Mucosa of rectum (tissue), 2 donors: ENCODE results near the gene NFAT5.

ENCODE experiments used
- H3K27ac ChIP-seq, 2 donors: one replicate each; pipeline ENCODE4 v1.7.0; 2013; ENCODE audit warnings: inconsistent platforms in 2 of 2, low read depth in 2 of 2, low read length in 2 of 2
- H3K27me3 ChIP-seq, 2 donors: one replicate each; pipeline ENCODE4 v1.7.0; 2013; ENCODE audit warnings: low read length in 2 of 2; ENCODE audit not compliant: control insufficient read depth in 2 of 2, insufficient read depth in 2 of 2
- H3K36me3 ChIP-seq, 2 donors: one replicate each; pipeline ENCODE4 v1.7.0; 2013; ENCODE audit warnings: low read length in 2 of 2; ENCODE audit not compliant: control insufficient read depth in 2 of 2, insufficient read depth in 2 of 2
- H3K4me1 ChIP-seq, 2 donors: one replicate each; pipeline ENCODE4 v1.7.0; 2013; ENCODE audit warnings: low read length in 2 of 2, mild to moderate bottlenecking in 1 of 2; ENCODE audit not compliant: control insufficient read depth in 2 of 2, insufficient read depth in 2 of 2
- H3K4me3 ChIP-seq, 2 donors: one replicate each; pipeline ENCODE4 v1.7.0; 2013; ENCODE audit warnings: low read length in 2 of 2
- H3K9ac ChIP-seq, 2 donors: one replicate each; pipeline ENCODE4 v1.7.0; 2013; ENCODE audit warnings: low read length in 2 of 2, low read depth in 1 of 2, mild to moderate bottlenecking in 1 of 2
- H3K9me3 ChIP-seq, 2 donors: one replicate each; pipeline ENCODE4 v1.7.0; 2013; ENCODE audit warnings: low read length in 2 of 2; ENCODE audit not compliant: control insufficient read depth in 2 of 2
- donor health status: healthy.
- donor health status: Normal muscosa, but diverticular disease.

Gene NFAT5

GRCh38 chr16:69593751-69594255 lies 28.0 kb downstream of the NFAT5 start:
- Histone ChIP-seq H3K36me3 (no peaks in the 10 kb centered on the region), H3K4me1 (peaks cover 0 to 5% of the 10 kb centered on the region in 2 donors)

GRCh38 chr16:69595127-69596036 lies 29.6 kb downstream of the NFAT5 start:
- Histone ChIP-seq H3K36me3 (no peaks in the 10 kb centered on the region), H3K4me1 (peaks cover 0 to 5% of the 10 kb centered on the region in 2 donors), H3K9me3 (no peaks in the 10 kb centered on the region), H3K27ac (no peak overlapping the region), H3K4me3 (no peak overlapping the region), H3K9ac (no peak overlapping the region), H3K27me3 (no peaks in the 10 kb centered on the region)

More at GRCh38 chr16:69593751-69594255, 28.0 kb downstream of the NFAT5 start:
- H3K4me3 ChIP-seq, result no peak overlapping the region
- no peaks in the 10 kb centered on the region for H3K9me3 ChIP-seq
- H3K9ac ChIP-seq, result no peak overlapping the region
- H3K27ac ChIP-seq, result no peak overlapping the region
- H3K27me3 ChIP-seq, result no peaks in the 10 kb centered on the region

GRCh38 chr16:69596801-69597200 lies 31.0 kb downstream of the NFAT5 start:
- Histone ChIP-seq H3K27me3 (no peaks in the 10 kb centered on the region), H3K36me3 (no peaks in the 10 kb centered on the region), H3K9me3 (no peaks in the 10 kb centered on the region), H3K27ac (no peak overlapping the region), H3K4me1 (peaks cover 0 to 5% of the 10 kb centered on the region in 2 donors), H3K9ac (no peak overlapping the region), H3K4me3 (no peak overlapping the region)

- Histone ChIP-seq H3K27ac (no peak overlapping the region), H3K9me3 (no peaks in the 10 kb centered on the region), H3K4me3 (no peak overlapping the region), H3K4me1 (peaks cover 0 to 5% of the 10 kb centered on the region in 2 donors), H3K36me3 (no peaks in the 10 kb centered on the region), H3K9ac (no peak overlapping the region), H3K27me3 (no peaks in the 10 kb centered on the region)
Observed at GRCh38 chr16:69598045-69598444, 32.3 kb downstream of the NFAT5 start.

- Histone ChIP-seq H3K27ac (no peak overlapping the region), H3K27me3 (no peaks in the 10 kb centered on the region), H3K4me1 (peaks cover 0 to 5% of the 10 kb centered on the region in 2 donors), H3K4me3 (no peak overlapping the region), H3K9me3 (no peaks in the 10 kb centered on the region), H3K36me3 (no peaks in the 10 kb centered on the region), H3K9ac (no peak overlapping the region)
Observed at GRCh38 chr16:69599731-69600130, 34.0 kb downstream of the NFAT5 start.

- no peaks in the 10 kb centered on the region for H3K27me3 ChIP-seq
- no peaks in the 10 kb centered on the region for H3K9me3 ChIP-seq
- H3K9ac ChIP-seq, result no peak overlapping the region
- H3K27ac ChIP-seq, result no peak overlapping the region
- no peaks in the 10 kb centered on the region for H3K36me3 ChIP-seq
- H3K4me1 ChIP-seq, result peaks cover 0 to 5% of the 10 kb centered on the region in 2 donors
- no peak overlapping the region for H3K4me3 ChIP-seq
Observed at GRCh38 chr16:69600202-69600601, 34.4 kb downstream of the NFAT5 start.

GRCh38 chr16:69601250-69601649 lies 35.5 kb downstream of the NFAT5 start:
- no peaks in the 10 kb centered on the region for H3K36me3 ChIP-seq
- H3K4me1 ChIP-seq, result peaks cover 0 to 5% of the 10 kb centered on the region in 2 donors
- H3K27me3 ChIP-seq, result no peaks in the 10 kb centered on the region
- no peak overlapping the region for H3K4me3 ChIP-seq
- H3K9me3 ChIP-seq, result no peaks in the 10 kb centered on the region
- H3K9ac ChIP-seq, result no peak overlapping the region
- H3K27ac ChIP-seq, result no peak overlapping the region

GRCh38 chr16:69606985-69607384 lies 41.2 kb downstream of the NFAT5 start:
- no peaks in the 10 kb centered on the region for H3K4me1 ChIP-seq
- no peaks in the 10 kb centered on the region for H3K27me3 ChIP-seq
- no peaks in the 10 kb centered on the region for H3K36me3 ChIP-seq
- H3K4me3 ChIP-seq, result no peak overlapping the region
- no peak overlapping the region for H3K9ac ChIP-seq
- H3K9me3 ChIP-seq, result no peaks in the 10 kb centered on the region
- no peak overlapping the region for H3K27ac ChIP-seq

- Histone ChIP-seq H3K27me3 (no peaks in the 10 kb centered on the region), H3K9me3 (no peaks in the 10 kb centered on the region), H3K4me3 (no peak overlapping the region), H3K36me3 (no peaks in the 10 kb centered on the region), H3K4me1 (peaks cover 1 to 2% of the 10 kb centered on the region in 2 donors), H3K27ac (no peak overlapping the region), H3K9ac (no peak overlapping the region)
Observed at GRCh38 chr16:69607674-69608073, 41.9 kb downstream of the NFAT5 start.

- H3K4me1 ChIP-seq, result peaks cover 9 to 16% of the 10 kb centered on the region in 2 donors
- H3K27me3 ChIP-seq, result no peaks in the 10 kb centered on the region
- H3K9ac ChIP-seq, result no peak overlapping the region
- no peaks in the 10 kb centered on the region for H3K9me3 ChIP-seq
- no peaks in the 10 kb centered on the region for H3K36me3 ChIP-seq
- H3K27ac ChIP-seq, result no peak overlapping the region
- H3K4me3 ChIP-seq, result no peak overlapping the region
Observed at GRCh38 chr16:69610356-69610755, 44.6 kb downstream of the NFAT5 start.
